Measurements from ENCODE around the gene FANCC.

DNA sequence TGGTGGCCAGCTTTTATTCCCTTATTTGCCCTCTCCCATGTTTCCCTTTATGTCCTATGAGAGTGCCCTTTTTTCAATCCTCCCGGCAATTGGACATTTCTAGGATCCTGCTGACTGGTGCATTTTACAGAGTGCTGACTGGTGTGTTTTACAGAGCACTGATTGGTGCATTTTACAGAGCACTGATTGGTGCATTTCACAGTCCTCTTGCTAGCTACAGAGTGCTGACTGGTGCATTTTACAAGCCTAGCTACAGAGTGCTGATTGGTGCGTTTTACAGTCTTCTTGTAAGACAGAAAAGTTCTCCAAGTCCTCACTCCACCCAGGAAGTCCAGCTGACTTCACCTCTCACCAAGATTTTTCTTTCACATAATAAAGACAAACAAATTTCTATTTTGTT, 15.4 kb upstream of the FANCC start:
- TF ChIP-seq, protein P1, sequence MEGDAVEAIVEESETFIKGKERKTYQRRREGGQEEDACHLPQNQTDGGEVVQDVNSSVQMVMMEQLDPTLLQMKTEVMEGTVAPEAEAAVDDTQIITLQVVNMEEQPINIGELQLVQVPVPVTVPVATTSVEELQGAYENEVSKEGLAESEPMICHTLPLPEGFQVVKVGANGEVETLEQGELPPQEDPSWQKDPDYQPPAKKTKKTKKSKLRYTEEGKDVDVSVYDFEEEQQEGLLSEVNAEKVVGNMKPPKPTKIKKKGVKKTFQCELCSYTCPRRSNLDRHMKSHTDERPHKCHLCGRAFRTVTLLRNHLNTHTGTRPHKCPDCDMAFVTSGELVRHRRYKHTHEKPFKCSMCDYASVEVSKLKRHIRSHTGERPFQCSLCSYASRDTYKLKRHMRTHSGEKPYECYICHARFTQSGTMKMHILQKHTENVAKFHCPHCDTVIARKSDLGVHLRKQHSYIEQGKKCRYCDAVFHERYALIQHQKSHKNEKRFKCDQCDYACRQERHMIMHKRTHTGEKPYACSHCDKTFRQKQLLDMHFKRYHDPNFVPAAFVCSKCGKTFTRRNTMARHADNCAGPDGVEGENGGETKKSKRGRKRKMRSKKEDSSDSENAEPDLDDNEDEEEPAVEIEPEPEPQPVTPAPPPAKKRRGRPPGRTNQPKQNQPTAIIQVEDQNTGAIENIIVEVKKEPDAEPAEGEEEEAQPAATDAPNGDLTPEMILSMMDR (IDR thresholded peaks at IDR 0.05): no peak
- no peak for TF ChIP-seq POLR2A (IDR thresholded peaks at IDR 0.05)
